Inferior parietal cortex (tissue), 1 donor: Measurements from ENCODE around the gene CRTC3.

Source experiments
- DNase-seq: peaks from one replicate; pipeline ENCODE4 v3.0.0-alpha.2; 2016; ENCODE audit errors: extremely low spot score

Gene CRTC3

DNA sequence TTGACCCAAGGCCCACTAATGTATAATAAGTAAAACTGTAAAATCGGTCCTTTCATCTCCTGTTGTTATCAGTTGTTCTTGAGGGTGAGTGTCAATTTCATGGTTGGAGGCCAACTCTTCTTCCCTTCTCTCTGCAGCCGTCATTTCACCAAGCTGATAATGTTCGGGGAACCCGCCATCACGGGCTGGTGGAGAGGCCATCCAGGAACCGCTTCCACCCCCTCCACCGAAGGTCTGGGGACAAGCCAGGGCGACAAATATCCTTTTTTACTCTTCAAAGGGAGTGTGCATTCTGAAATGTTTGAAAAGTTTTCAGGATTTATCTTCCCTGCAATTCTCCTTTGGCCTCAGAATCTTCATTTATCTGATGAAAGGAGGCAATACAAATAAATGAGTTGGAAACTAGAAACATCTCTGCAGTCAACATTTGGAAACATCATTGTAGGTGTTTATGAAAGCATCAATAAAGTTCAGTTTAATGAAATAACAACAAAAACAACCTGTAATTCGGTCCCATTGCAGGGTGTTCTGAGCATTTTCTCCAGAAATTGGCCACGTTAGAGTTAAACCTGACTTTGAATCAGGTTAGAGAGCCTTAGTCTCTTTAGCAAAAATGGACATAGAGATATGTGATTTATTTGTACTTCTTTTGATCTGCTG is 63.9 kb downstream of the CRTC3 start:
- DNase-seq = no peak

DNA sequence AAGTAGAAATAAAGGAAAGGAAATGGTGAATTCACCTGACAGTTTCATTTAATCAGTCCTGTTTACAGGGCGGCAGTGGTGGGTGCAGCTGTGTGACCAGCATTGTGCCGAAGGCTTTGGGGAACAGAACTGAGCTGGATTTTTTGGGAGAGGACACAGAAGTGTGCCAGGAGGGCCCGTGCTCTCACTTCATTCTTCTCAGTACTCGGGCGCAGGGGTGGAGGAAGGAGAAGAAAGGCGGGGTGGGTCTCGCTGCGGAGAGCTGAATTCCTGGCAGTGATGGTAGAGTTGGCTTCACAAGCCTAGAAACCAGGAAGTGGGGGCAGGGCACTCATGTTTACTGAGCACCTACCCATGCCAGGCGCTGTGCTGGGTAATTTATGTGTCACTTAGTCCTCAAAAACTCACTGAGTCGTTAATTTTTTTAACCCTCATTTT is 64.6 kb downstream of the CRTC3 start:
- DNase-seq = no peak

DNA sequence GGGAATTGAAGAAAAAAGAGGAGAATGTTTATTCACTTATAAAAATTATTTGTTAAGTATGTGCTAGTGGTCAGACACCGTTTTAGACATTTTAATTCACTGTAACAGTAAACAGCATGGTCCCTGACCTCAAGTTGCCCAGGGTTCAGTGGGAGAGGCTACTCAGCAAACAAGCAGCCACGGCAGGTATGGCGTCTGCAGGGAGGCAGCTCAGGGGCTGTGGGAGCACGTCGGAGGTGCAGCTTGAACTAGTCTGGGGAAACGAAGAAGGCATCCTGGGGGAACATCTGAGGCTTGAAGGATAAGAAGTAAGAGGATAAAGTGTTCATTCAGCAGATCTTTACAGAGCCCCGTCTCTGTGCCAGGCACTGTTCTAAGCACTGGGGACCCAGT is 66.0 kb downstream of the CRTC3 start:
- no peak for DNase-seq

DNA sequence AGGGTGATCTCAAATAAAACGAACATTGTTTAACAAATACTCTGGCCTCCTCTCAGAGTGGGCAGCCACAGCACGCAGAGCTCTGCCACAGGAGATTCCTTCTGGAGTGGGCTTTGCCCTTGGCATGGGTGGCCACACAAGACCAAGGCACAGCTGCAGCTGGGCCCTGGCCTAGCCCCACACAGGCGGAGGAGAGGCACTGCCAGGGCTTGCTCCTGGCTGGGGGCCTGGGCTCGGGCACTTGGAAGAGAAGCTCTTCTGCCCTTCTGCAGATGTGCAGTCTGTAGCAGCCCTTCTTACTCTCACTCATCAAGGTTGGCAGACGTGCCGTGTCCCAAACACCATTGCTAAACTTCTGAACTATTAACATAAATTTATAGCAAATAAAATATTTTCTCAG is 67.2 kb downstream of the CRTC3 start:
- no peak for DNase-seq

DNA sequence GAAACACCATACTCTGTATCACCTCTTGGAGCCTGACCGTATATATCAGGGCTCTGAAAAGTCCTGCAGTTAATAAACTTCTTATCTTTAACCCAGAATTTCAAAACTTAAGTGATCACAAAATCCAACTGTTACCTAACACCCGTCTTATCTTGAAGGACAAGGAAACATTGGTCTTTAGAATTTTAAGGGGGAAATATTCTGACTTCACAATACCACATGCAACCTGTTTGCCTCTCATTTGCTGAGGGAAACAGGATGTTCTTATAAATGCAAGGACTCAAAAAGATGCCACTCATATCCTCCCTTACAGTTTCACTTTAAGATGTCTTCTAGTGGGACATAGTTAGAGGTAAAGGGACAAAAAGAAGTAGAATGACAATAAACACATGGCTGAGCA is 67.9 kb downstream of the CRTC3 start:
- no peak for DNase-seq

DNA sequence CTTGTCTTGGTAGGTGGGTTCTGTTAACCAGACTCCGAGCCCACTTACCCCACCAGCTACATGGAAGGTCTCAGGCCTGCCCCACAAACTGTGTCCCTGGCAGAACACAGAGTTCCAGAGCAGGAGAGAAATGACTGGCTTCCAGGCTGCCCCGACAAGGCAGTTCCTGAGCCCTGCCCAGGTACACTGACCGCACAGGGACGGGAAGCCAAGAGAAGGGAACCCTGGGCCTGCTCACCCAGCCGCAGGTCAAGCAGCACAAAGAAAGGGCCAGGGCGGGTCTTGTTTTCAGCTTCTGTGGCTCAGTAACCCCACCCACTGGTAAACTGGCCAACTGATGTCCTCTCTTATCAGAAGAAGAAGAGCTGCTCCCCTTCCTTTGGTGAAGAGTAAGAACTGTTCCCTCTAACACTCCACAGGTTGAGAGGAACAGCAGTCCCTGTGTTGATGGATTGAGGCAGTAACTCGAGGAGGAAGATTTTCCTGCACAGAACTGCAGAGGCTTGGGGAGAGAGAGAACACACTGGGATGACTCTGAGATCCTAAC is 68.4 kb downstream of the CRTC3 start:
- DNase-seq = no peak

DNA sequence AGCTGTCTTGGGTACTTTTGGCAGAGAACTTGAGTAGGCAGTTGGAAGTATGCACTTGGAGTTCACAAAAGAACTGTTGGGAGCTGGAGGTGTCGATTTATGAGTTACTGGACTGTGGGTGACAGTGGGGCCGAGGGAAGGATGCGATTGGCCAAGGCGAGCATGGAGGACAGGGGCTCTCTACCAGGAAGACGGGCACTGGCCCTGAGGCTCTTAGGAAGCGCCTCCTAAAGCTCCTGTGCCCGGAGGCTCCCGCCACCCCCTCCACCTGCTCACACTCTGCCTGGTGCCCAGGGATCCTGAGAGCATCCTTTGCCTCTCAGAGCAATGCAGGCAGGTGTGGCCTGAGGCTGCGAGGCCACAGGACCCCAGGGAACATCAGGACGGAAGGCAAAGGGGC is 69.0 kb downstream of the CRTC3 start:
- DNase-seq = no peak

DNA sequence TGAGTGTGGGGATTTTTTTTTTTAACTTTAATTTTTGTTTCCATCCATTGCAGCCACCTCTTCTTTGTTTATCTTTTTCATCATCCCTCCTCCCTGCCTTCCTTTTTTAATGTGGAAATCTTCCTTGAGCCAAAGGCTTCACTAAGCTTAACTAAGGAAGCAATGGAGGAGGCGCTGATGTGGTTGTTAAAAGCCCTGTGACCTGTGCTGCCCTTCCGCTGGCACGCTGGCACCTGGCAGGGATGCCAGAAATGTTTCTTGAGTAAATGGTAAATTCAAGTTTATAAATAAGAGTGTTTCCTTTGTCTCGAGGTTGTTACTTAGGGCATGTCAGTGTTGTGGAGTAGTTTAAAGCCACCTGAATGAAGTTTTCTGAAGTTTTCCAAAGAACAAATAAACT is 69.4 kb downstream of the CRTC3 start:
- no peak for DNase-seq

DNA sequence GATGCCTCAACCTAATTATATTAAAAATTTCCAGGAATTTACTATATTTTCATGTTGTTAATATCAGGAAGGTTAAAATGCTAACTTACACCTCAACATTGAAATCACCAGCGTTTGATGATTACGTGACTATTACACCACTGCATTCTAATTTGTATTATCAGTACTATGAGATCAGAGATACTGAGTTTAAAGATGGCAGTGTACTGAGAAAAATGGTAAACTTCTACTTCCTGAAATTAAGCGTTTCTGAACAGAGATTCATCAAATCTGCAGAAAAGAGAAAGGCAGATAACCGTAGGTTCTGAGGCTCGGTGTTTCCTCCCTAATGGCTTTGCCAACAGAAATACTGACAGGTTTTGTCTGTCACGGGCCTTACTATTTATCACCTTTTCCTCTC is 69.9 kb downstream of the CRTC3 start:
- DNase-seq = no peak

DNA sequence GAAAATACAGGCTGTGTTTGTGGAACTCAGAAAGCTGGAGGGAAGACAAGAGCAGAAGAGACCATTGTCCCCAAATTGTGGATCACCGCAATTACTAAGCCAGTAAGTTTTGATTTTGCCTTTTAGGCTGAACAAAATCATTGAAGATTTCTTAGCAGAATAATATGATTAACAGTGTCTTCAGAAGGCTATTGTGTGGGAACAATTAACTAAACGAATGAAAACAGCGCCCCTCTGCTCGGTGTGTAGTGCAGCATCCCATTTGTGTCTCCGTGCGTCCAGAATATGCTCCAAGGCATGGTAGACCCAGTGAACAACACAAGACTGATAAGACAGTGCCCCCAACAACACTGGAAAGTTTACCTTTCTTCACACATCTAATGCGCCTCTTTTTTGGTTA is 71.2 kb downstream of the CRTC3 start:
- DNase-seq = no peak

DNA sequence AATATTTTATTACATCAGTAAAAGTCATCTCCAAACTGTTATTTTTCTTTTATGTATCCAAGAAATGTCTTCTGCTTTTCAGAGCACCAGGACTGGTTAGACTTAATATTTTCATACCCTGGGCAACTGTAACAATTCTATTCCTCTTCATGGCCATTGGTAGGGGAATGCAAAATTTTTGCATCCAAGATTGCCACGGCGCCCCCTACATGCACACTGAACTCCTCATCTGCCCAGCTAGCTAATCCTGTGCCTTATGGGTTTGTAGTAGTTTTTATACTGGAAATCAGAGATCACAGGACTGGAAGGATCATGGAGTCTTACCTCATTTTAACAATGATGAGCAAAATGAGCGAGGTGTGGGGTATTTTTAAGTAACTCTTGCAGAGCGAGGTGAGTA is 74.2 kb downstream of the CRTC3 start:
- no peak for DNase-seq

DNA sequence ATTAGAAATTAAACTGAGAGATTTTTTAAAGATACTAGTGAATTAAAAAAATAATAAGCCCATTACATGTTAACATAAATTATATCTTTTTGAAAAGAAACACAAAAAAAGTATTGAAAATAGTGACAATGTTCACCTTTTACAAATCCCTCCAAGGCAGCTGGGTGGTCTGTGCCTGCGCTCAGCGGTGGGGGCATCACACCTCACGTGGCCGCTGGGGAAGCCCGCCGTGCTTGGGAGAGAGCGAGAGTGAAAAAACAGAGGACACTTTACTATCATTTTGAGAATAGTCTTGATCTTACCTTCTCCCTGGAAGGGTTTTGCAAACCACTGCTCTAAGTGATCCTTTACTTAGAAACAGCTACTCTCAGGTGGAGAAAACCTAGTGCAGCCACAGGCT is 76.9 kb downstream of the CRTC3 start:
- DNase-seq = no peak

DNA sequence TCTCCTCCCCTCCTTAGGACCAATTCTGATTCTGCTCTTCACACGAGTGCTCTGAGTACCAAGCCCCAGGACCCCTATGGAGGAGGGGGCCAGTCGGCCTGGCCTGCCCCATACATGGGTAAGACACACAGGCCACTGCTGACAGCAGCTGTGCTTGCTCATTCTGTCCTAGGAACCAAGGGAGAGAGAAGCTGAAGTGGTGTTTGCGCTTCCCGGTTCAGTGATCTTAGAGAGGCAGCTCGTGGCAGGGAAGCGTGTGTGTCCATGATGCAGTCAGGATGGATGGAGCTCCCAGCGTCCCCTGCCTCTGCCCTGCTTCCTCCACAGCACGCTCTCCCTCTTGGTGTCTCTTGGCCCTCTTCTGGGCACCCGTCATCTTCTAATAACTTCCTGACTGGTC is 77.6 kb downstream of the CRTC3 start:
- no peak for DNase-seq

DNA sequence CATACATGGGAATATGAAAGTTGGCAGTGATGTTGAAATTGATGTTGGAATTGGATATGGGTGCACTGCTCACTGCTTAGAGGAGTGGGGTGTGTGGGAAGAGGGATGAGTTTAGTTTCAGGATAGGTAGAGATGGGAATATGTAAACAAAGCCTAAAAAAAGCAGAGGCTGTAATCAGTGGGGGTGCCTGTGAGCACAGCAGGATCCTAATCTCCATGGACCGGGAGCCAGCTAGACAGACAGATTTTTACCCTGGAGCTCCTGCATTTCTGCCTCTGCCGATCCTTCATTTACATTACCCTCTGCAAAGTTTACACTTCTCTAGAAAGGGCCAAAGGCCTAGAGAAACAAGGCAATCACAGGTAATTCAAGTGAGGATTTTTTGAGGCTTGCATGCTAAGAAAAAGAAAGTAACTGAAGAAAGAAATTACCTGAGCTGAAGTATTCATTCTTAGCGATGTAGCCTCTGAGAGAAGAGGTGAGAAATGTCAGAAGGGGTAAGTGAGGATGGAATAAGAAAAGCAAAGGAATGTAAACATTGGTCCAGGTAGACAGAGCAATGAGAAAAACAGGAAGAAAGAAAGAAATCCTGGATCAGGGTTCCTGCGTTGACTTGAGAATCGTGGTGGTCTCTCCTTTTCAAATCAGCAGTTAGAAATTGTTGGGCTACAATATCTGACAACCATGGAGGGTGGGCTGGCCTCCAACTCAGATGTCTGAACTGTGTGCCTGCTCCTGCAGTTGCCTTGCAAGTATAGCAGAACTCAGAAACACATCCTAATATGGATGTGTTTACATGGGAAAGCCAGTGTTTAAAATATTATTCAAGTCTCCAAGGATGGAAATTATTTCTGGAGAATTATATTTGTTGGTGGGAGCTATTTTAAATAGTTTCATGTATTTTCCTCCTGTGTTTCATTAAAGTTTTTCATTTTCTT is 79.8 kb downstream of the CRTC3 start:
- no peak for DNase-seq

DNA sequence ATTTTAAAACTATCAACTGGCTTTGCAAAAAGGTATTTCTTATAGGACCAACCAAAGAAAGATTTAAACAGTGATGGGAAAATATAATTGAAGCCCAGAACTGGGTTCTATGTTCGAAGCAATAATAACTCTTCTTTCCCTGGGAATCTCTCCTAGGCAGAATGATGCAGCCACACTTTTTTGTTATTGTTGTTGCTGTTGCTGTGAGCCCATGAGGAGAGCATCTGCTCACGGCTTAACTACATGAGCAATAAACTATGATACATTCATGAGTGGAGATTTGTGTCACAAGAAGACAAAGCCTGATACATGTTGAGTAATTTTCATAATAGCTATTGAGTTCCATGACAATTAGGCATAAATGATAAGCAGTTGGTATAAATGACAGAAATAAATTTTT is 80.5 kb downstream of the CRTC3 start:
- DNase-seq = no peak

DNA sequence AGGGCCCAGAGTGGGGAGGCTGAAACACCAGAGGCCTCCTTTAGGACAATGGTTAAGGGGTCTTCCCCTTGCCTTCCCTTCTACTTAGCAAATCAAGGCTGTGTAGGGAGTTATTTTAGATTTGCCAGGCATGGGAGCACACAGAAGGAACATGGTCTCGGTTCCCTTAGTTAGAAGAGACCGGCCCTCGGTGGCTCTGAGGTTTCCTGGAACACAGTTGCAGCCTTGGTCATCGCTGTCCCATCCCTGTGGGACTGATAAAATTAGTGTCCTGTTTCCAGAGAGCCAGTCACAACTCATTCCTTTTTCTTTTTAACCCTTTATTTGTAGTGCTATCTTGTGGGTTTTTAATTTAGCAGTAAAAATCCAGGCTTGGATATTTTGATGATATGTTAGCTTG is 81.4 kb downstream of the CRTC3 start:
- no peak for DNase-seq

DNA sequence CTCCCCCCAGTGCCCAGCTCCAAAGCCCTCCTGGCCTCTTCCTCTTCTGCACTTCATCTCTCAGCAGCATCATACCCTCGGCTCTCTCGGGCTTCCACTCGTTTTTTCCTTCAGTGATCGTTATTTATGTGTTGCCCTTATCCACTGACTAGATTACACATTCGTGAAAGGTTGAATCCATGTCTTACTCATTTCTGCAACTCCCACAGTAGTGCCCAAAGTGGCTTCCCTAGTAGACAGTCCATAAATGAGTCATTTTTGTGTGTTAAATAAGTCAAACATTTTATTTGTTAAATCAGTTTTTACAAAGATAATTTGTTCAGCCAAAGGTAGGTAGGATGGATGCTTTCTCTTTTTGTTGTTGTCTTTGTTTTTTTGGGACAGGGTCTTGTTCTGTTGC is 87.4 kb downstream of the CRTC3 start:
- DNase-seq = no peak

DNA sequence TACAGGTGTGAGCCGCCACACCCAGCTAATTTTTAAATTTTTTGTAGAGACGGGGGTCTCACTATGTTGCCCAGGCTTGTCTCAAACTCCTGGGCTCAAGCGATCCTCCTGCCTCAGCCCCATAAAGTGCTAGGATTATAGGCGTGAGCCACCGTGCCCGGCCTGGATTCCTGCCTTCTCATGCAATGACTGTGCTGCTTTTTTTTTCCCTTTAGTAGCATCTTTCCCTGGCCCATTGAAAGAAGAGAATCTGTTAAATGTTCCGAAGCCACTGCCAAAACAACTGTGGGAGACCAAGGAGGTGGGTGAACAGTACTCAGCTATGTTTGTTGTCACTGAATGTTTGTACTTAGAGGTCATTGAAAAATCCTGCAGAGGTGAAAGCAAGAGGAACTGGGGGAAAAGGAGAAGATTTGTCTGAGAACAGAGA is 88.0 kb downstream of the CRTC3 start:
- no peak for DNase-seq

DNA sequence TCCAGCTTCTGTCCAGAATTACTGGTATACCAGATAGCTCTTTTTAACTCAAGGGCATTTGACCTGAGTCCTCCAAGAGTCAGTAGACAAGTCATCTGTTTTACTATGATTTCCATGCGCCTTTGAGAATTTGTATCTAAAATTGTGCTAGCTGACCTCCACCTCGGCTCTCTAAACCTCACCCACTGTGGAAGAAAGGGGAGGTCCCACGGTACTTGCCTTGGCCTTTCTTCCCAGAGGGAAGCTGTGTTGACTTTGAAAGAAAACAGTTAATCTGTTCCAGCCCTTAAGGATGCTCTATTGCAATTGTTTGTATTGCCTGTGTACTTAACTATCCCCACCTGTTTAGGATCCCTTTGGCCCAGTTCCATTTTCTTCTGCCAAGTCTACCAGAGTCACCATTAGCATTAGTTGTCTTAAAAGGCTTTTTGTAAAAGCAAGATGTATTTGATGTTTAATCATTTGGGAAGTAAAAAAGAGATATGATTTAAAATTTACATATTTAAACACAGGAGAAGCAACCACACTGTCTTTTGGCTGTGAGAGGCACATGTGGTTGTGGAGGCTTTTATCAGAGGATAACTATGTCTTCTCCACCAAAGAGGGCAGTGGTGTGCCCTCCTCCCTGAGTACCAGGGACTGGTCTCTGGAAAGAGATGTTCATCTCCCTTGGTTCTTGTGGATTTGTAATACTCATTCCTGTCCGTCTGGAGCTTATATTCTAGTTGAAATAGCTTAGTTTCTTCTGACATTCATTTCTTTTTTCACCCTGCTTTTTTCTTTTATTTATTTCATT is 88.8 kb downstream of the CRTC3 start:
- DNase-seq = no peak

DNA sequence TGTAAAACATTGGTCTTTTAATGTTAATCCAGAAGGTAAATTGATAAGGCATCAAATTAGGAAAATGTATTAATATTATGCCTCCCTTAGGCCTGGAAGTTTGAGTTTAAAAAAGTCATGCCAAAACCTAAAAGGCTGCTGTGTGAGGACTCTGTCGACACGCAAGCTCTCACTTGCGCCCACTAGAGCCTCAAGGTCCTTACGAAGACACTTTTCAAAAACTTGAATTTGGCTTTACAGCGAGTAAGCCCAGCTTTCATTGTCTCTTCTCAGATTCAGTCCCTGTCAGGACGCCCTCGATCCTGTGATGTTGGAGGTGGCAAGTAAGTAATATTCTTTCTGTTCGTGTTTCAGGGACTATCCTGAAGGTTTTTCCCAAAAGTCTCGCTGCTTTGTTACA is 89.7 kb downstream of the CRTC3 start:
- no peak for DNase-seq

DNA sequence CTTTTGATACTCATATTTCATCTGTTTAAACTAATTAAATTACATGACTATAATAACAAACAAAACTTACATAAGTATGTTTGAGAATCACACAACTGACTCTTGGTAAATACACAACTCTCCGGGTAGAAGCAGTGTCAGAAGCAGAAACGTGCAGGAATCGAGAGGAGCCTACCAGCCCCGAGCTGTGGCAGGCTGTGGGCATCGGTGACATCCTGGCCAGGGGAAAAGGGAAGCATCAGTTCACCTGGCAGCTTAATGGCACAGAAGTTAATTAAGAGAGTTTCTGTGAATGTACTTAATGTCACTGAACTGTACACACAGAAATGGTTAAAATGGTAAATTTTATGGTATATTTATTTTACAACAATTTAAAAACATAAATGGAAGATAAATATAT is 90.2 kb downstream of the CRTC3 start:
- no peak for DNase-seq

DNA sequence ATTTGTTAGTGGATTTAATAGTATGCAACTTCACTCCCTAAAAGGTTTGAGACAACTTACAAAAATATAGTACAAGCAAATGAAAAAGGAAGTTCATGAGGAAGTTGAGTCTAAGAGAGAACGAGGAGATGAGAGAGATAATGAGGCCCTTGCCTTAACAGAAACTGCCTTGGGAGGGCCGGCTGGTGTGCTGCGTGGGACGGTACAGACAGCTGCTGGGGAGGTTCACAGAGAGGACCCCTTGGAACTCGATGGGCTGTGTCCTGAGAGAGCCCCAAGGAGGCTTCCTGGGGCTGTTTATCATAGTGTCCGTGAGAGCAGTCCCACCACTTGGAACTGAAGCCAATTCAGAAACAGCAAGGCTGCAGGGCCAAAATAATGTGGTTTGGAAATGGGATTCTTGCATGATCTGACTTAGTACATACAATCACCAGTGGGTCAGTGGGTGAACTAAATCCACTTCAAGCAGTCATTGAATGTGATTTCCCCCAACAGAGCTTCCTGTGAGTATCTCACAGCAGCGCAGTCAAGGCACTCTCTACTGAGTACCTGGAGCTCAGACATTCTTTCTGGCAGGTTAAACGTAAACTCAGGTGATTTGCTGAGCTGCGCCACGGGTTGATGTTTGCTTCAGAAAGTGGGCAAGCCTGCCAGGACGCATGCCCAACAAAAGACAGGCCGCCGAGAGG is 90.8 kb downstream of the CRTC3 start:
- DNase-seq = no peak
